Endometrium (tissue), 2 donors: ENCODE results near the gene TACR3.
"Not testable (repeated sequence)": the region's sequence is repeated elsewhere in the genome, so short reads cannot be mapped to it uniquely, and the experiment has no call there.

ENCODE experiments used
- FAIRE-seq: peaks from 2 replicates; lab custom pipeline; 2012; peaks lifted over from hg19 to GRCh38; lab: Jason Lieb, UNC
- donor health status: control.
- donor health status: control.

Gene TACR3

GRCh38 chr4:103719830-103720207 is at the start of gene TACR3:
TACR3 (minus strand) TSS chr4:103719985; CDS start chr4:103719675, 310 bp downstream.
- no peak for FAIRE-seq

GRCh38 chr4:103757631-103758030 is 37.8 kb upstream of the TACR3 start:
- no peak for FAIRE-seq

- FAIRE-seq = no peak
Observed at GRCh38 chr4:103756741-103757140, 37.0 kb upstream of the TACR3 start.

- no peak for FAIRE-seq
Observed at GRCh38 chr4:103754844-103755243, 35.1 kb upstream of the TACR3 start.

GRCh38 chr4:103753868-103754653 is 34.3 kb upstream of the TACR3 start:
- no peak for FAIRE-seq

GRCh38 chr4:103723150-103723549 is 3.4 kb upstream of the TACR3 start:
- not testable (repeated sequence) for FAIRE-seq

GRCh38 chr4:103721251-103721650 is 1.5 kb upstream of the TACR3 start:
- no peak for FAIRE-seq

GRCh38 chr4:103720661-103721060 is 876 bp upstream of the TACR3 start:
- no peak for FAIRE-seq

- no peak for FAIRE-seq
Observed at GRCh38 chr4:103719105-103719829, 518 bp downstream of the TACR3 start.

- FAIRE-seq = no peak
Observed at GRCh38 chr4:103692615-103693014, 27.2 kb downstream of the TACR3 start.

- FAIRE-seq = no peak
Observed at GRCh38 chr4:103673983-103674382, 45.8 kb downstream of the TACR3 start.

GRCh38 chr4:103666764-103667163 is 53.0 kb downstream of the TACR3 start:
- FAIRE-seq = not testable (repeated sequence)

GRCh38 chr4:103664436-103665075 is 55.2 kb downstream of the TACR3 start:
- FAIRE-seq = no peak

GRCh38 chr4:103648541-103648940 is 71.2 kb downstream of the TACR3 start:
- no peak for FAIRE-seq

GRCh38 chr4:103645991-103646390 is 73.8 kb downstream of the TACR3 start:
- no peak for FAIRE-seq

GRCh38 chr4:103634236-103634635 is 85.5 kb downstream of the TACR3 start:
- FAIRE-seq = no peak

- no peak for FAIRE-seq
Observed at GRCh38 chr4:103626296-103626695, 93.5 kb downstream of the TACR3 start.

GRCh38 chr4:103591841-103592240 is 127.9 kb downstream of the TACR3 start:
- FAIRE-seq = no peak

GRCh38 chr4:103567591-103567990 is 152.2 kb downstream of the TACR3 start:
- FAIRE-seq = no peak

GRCh38 chr4:103559178-103559577 is 160.6 kb downstream of the TACR3 start:
- not testable (repeated sequence) for FAIRE-seq
